Measurements from ENCODE around the gene SERPINA3.

Gene SERPINA3

GRCh38 chr14:94663965-94664704 is 51.9 kb downstream of the SERPINA3 start:
- H3K4me1 ChIP-seq (ENCODE audit: low read length) = no peaks in the 10 kb centered on the region
- H3K79me2 ChIP-seq (ENCODE audit: low read length) = no peaks in the 10 kb centered on the region
- H2AFZ ChIP-seq (ENCODE audit: low read depth, low read length) = no peak overlapping the region
- H3K4me2 ChIP-seq (ENCODE audit: low read length) = no peak overlapping the region
- H3K9ac ChIP-seq (ENCODE audit: low read length) = no peak overlapping the region
- no peaks in the 10 kb centered on the region for H3K36me3 ChIP-seq (replicated peaks; ENCODE audit: low read depth, low read length)
- no peaks in the 10 kb centered on the region for H3K9me3 ChIP-seq (ENCODE audit: insufficient read depth, low read length)
- no peak overlapping the region for H3K4me3 ChIP-seq (ENCODE audit: low read length)
- no peaks in the 10 kb centered on the region for H4K20me1 ChIP-seq (ENCODE audit: insufficient read depth, low read length)
- TF ChIP-seq EZH2phosphoT487 (IDR thresholded peaks at IDR 0.05; ENCODE audit: low read depth) (no peak), CTCF (IDR thresholded peaks at IDR 0.05; ENCODE audit: low read depth, low read length) (no peak)
- peaks cover 18% of the 10 kb centered on the region; the same call in 1 of the 2 replicates for H3K27me3 ChIP-seq (ENCODE audit: low read depth, low read length)
- no peak overlapping the region for H3K27ac ChIP-seq (ENCODE audit: low read length)

GRCh38 chr14:94665121-94665520 is 52.9 kb downstream of the SERPINA3 start:
- H3K9me3 ChIP-seq (ENCODE audit: insufficient read depth, low read length) = no peaks in the 10 kb centered on the region
- H3K4me3 ChIP-seq (ENCODE audit: low read length) = no peak overlapping the region
- H4K20me1 ChIP-seq (ENCODE audit: insufficient read depth, low read length) = no peaks in the 10 kb centered on the region
- H3K27me3 ChIP-seq (ENCODE audit: low read depth, low read length) = peaks cover 14% of the 10 kb centered on the region; the same call in 1 of the 2 replicates
- no peak overlapping the region for H3K27ac ChIP-seq (ENCODE audit: low read length)
- no peaks in the 10 kb centered on the region for H3K4me1 ChIP-seq (ENCODE audit: low read length)
- no peak overlapping the region for H3K4me2 ChIP-seq (ENCODE audit: low read length)
- no peaks in the 10 kb centered on the region for H3K79me2 ChIP-seq (ENCODE audit: low read length)
- H2AFZ ChIP-seq (ENCODE audit: low read depth, low read length) = no peak overlapping the region
- no peak overlapping the region for H3K9ac ChIP-seq (ENCODE audit: low read length)
- no peaks in the 10 kb centered on the region for H3K36me3 ChIP-seq (replicated peaks; ENCODE audit: low read depth, low read length)
- TF ChIP-seq CTCF (IDR thresholded peaks at IDR 0.05; ENCODE audit: low read depth, low read length) (no peak), EZH2phosphoT487 (IDR thresholded peaks at IDR 0.05; ENCODE audit: low read depth) (no peak)

- Histone ChIP-seq H3K27me3 (ENCODE audit: low read depth, low read length) (peaks cover 14% of the 10 kb centered on the region; the same call in 1 of the 2 replicates), H3K9ac (ENCODE audit: low read length) (no peak overlapping the region), H2AFZ (ENCODE audit: low read depth, low read length) (no peak overlapping the region), H3K27ac (ENCODE audit: low read length) (no peak overlapping the region), H3K4me2 (ENCODE audit: low read length) (no peak overlapping the region), H3K4me1 (ENCODE audit: low read length) (no peaks in the 10 kb centered on the region), H3K4me3 (ENCODE audit: low read length) (no peak overlapping the region), H3K36me3 (replicated peaks; ENCODE audit: low read depth, low read length) (no peaks in the 10 kb centered on the region), H3K9me3 (ENCODE audit: insufficient read depth, low read length) (no peaks in the 10 kb centered on the region), H4K20me1 (ENCODE audit: insufficient read depth, low read length) (no peaks in the 10 kb centered on the region), H3K79me2 (ENCODE audit: low read length) (no peaks in the 10 kb centered on the region)
- TF ChIP-seq EZH2phosphoT487 (IDR thresholded peaks at IDR 0.05; ENCODE audit: low read depth) = no peak
- no peak for TF ChIP-seq CTCF (IDR thresholded peaks at IDR 0.05; ENCODE audit: low read depth, low read length)
These were observed 53.4 kb downstream of the SERPINA3 start for GRCh38 chr14:94665544-94665943.

- no peaks in the 10 kb centered on the region for H3K9me3 ChIP-seq (ENCODE audit: insufficient read depth, low read length)
- no peak overlapping the region for H3K4me3 ChIP-seq (ENCODE audit: low read length)
- H3K9ac ChIP-seq (ENCODE audit: low read length) = no peak overlapping the region
- no peak overlapping the region for H3K4me2 ChIP-seq (ENCODE audit: low read length)
- H3K79me2 ChIP-seq (ENCODE audit: low read length) = no peaks in the 10 kb centered on the region
- no peak overlapping the region for H3K27ac ChIP-seq (ENCODE audit: low read length)
- H3K4me1 ChIP-seq (ENCODE audit: low read length) = no peaks in the 10 kb centered on the region
- no peaks in the 10 kb centered on the region for H3K36me3 ChIP-seq (replicated peaks; ENCODE audit: low read depth, low read length)
- TF ChIP-seq CTCF (IDR thresholded peaks at IDR 0.05; ENCODE audit: low read depth, low read length) = no peak
- H2AFZ ChIP-seq (ENCODE audit: low read depth, low read length) = no peak overlapping the region
- H3K27me3 ChIP-seq (ENCODE audit: low read depth, low read length) = peaks cover 6% of the 10 kb centered on the region
- no peaks in the 10 kb centered on the region for H4K20me1 ChIP-seq (ENCODE audit: insufficient read depth, low read length)
These were observed 58.6 kb downstream of the SERPINA3 start for GRCh38 chr14:94670692-94671285.

Measured in OCI-LY3 (cell line).